SK-N-SH (cell line): ENCODE data around the gene KLK11. TPM values are rescaled to one million over a fixed set of nuclear protein-coding genes. Genes with fewer than 3 reads are reported as not detected.

Experiments used
- CTCF ChIA-PET: fragments of 300-600, 350-600 bp; formaldehyde crosslinking; extraction: SDS; loops from one replicate; lab custom pipeline; 2021; lab: Yijun Ruan, JAX
- POLR2A ChIA-PET: fragments of 350-600 bp; sonication (Branson Sonifier 250); formaldehyde crosslinking; extraction: SDS; loops from one replicate; lab custom pipeline; 2020; ENCODE audit warnings: antibody characterized with exemption, inconsistent platforms; lab: Yijun Ruan, JAX
- DNase-seq: peaks from one replicate; pipeline ENCODE4 v3.0.0; 2012
- H2AFZ ChIP-seq: fragments of 200-600 bp; sonication (generic); 2 replicates; pipeline ENCODE4 v1.8.1; 2016; ENCODE audit warnings: antibody characterized with exemption, mild to moderate bottlenecking, low read depth
- H3F3A ChIP-seq: fragments of 200-600 bp; sonication (generic); replicated peaks from 2 replicates; pipeline ENCODE3; 2016; ENCODE audit warnings: antibody characterized with exemption, mild to moderate bottlenecking; ENCODE audit not compliant: insufficient read depth
- H3K27ac ChIP-seq, 2 experiments: fragments of 200-500 bp in 1 of 2; fragments of 200-600 bp in 1 of 2; sonication (Bioruptor generic) in 1 of 2; sonication (generic), shearing (Covaris generic) in 1 of 2; 2 replicates each; pipeline versions ENCODE4 v1.5.1 to v1.6.1; 2014 to 2016; ENCODE audit warnings: low read depth in 2 of 2, inconsistent platforms in 1 of 2, low read length in 1 of 2, mild to moderate bottlenecking in 1 of 2, mixed read lengths in 1 of 2
- H3K27me3 ChIP-seq: fragments of 200-600 bp; sonication (generic), shearing (Covaris generic); 2 replicates; pipeline ENCODE4 v1.6.1; 2016; ENCODE audit warnings: mixed run types; ENCODE audit not compliant: insufficient read depth
- H3K36me3 ChIP-seq, 2 experiments: fragments of 200-500 bp in 1 of 2; fragments of 200-600 bp in 1 of 2; sonication (Bioruptor generic) in 1 of 2; sonication (generic) in 1 of 2; replicated peaks in 1 of 2; 2 replicates each; pipeline versions ENCODE3 to v1.5.1; 2014 to 2016; ENCODE audit warnings: low read length in 1 of 2, mild to moderate bottlenecking in 1 of 2; ENCODE audit not compliant: insufficient read depth in 2 of 2, control insufficient read depth in 1 of 2
- H3K4me1 ChIP-seq, 2 experiments: fragments of 200-500 bp in 1 of 2; fragments of 200-600 bp in 1 of 2; sonication (Bioruptor generic) in 1 of 2; sonication (generic), shearing (Covaris generic) in 1 of 2; 2 replicates each; pipeline versions ENCODE4 v1.5.1 to v1.6.1; 2014 to 2016; ENCODE audit warnings: low read depth in 1 of 2, low read length in 1 of 2, mixed run types in 1 of 2; ENCODE audit not compliant: insufficient read depth in 2 of 2, control insufficient read depth in 1 of 2
- H3K4me2 ChIP-seq: fragments of 200-600 bp; sonication (generic), shearing (Covaris generic); 2 replicates; pipeline ENCODE4 v1.6.1; 2017; ENCODE audit warnings: mixed run types
- H3K4me3 ChIP-seq, 2 experiments: fragments of 200-500 bp in 1 of 2; fragments of 200-600 bp in 1 of 2; sonication (Bioruptor generic) in 1 of 2; sonication (generic), shearing (Covaris generic) in 1 of 2; 2 replicates each; pipeline versions ENCODE4 v1.5.1 to v1.8.1; 2014 to 2016; ENCODE audit warnings: low read depth in 2 of 2, inconsistent platforms in 1 of 2, low read length in 1 of 2, mild to moderate bottlenecking in 1 of 2, mixed read lengths in 1 of 2, moderate library complexity in 1 of 2
- H3K79me2 ChIP-seq: fragments of 200-600 bp; sonication (generic); 2 replicates; pipeline ENCODE4 v1.8.1; 2017; ENCODE audit warnings: mild to moderate bottlenecking; ENCODE audit not compliant: insufficient read depth
- H3K9ac ChIP-seq: fragments of 200-600 bp; sonication (generic); 2 replicates; pipeline ENCODE4 v1.6.1; 2017; ENCODE audit warnings: mixed run types
- H3K9me2 ChIP-seq: fragments of 200-600 bp; sonication (generic); 2 replicates; pipeline ENCODE4 v1.6.1; 2017; ENCODE audit warnings: mixed run types
- H3K9me3 ChIP-seq: fragments of 200-600 bp; sonication (generic); 2 replicates; pipeline ENCODE4 v1.6.1; 2017; ENCODE audit warnings: mixed run types, mild to moderate bottlenecking, moderate library complexity
- H4K20me1 ChIP-seq: fragments of 200-600 bp; sonication (generic); 2 replicates; pipeline ENCODE4 v1.6.1; 2017; ENCODE audit warnings: mild to moderate bottlenecking, mixed run types; ENCODE audit not compliant: insufficient read depth
- CHD2 ChIP-seq: fragments of 150-350 bp; IDR thresholded peaks from 2 replicates; pipeline ENCODE4 v1.6.1; 2018; ENCODE audit warnings: low read length; ENCODE audit not compliant: partially characterized antibody
- CTCF ChIP-seq: fragments of 200-600 bp; sonication (generic); IDR thresholded peaks from 2 replicates; pipeline ENCODE4 v1.6.1; 2017; ENCODE audit warnings: antibody characterized with exemption, mild to moderate bottlenecking, moderate library complexity
- EP300 ChIP-seq, 2 experiments: IDR thresholded peaks; 2 replicates each; pipeline versions ENCODE4 v1.4.0 to v1.6.1; 2012; ENCODE audit warnings: borderline replicate concordance in 1 of 2, low read depth in 1 of 2, low read length in 1 of 2
- EZH2phosphoT487 ChIP-seq: fragments of 200-600 bp; sonication (generic); IDR thresholded peaks from 2 replicates; pipeline ENCODE4 v1.6.1; 2017; ENCODE audit warnings: low read depth, mixed run types, mild to moderate bottlenecking, antibody characterized with exemption, moderate library complexity, borderline replicate concordance
- FOSL2 ChIP-seq: IDR thresholded peaks from 2 replicates; pipeline ENCODE4 v1.4.0; 2012; ENCODE audit warnings: low read depth, mild to moderate bottlenecking, moderate library complexity, borderline replicate concordance
- FOXJ3 ChIP-seq: sonication (generic); formaldehyde crosslinking; IDR thresholded peaks from 2 replicates; pipeline ENCODE4 v1.5.1; 2020; ENCODE audit warnings: mild to moderate bottlenecking, missing genetic modification reagents
- FOXM1 ChIP-seq: IDR thresholded peaks from 2 replicates; pipeline ENCODE4 v1.4.0; 2012; ENCODE audit warnings: low read depth, mild to moderate bottlenecking
- GABPA ChIP-seq: IDR thresholded peaks from 2 replicates; pipeline ENCODE4 v1.4.0; 2012; ENCODE audit warnings: low read depth, mild to moderate bottlenecking
- MXI1 ChIP-seq: IDR thresholded peaks from 2 replicates; pipeline ENCODE4 v1.6.1; 2012; ENCODE audit warnings: mild to moderate bottlenecking, low read depth, low read length, improper control_type of control experiment
- NFIC ChIP-seq: IDR thresholded peaks from 2 replicates; pipeline ENCODE4 v1.4.0; 2012; ENCODE audit warnings: borderline replicate concordance
- NRF1 ChIP-seq: IDR thresholded peaks from 2 replicates; pipeline ENCODE4 v1.6.1; 2012; ENCODE audit warnings: low read depth, mild to moderate bottlenecking, low read length
- RCOR1 ChIP-seq: fragments of 150-350 bp; IDR thresholded peaks from 2 replicates; pipeline ENCODE4 v1.6.1; 2017; ENCODE audit warnings: antibody characterized with exemption, low read length
- RXRA ChIP-seq: IDR thresholded peaks from 2 replicates; pipeline ENCODE4 v1.4.0; 2012; ENCODE audit warnings: low read depth, mild to moderate bottlenecking, borderline replicate concordance
- SIN3A ChIP-seq: IDR thresholded peaks from 2 replicates; pipeline ENCODE4 v1.6.1; 2012; ENCODE audit warnings: low read depth, mild to moderate bottlenecking, low read length, moderate library complexity, borderline replicate concordance
- SMC3 ChIP-seq: IDR thresholded peaks from 2 replicates; pipeline ENCODE4 v1.6.1; 2012; ENCODE audit warnings: low read depth, low read length, improper control_type of control experiment
- TCF12 ChIP-seq: IDR thresholded peaks from 2 replicates; pipeline ENCODE4 v1.4.0; 2012
- YY1 ChIP-seq: IDR thresholded peaks from 2 replicates; pipeline ENCODE4 v1.4.0; 2012; ENCODE audit warnings: low read depth, mild to moderate bottlenecking
- WGBS: methylation state at CpG from one replicate; pipeline ENCODE4 v1.1.6; 2017; ENCODE audit warnings: low lambda C conversion rate; 5-methylcytosine and 5-hydroxymethylcytosine counted together
- polyA plus RNA-seq, 3 experiments: library from polyadenylated mRNA; depleted of rRNA; stranded (reverse); fragments of >200 nt; gene quantifications; 2 replicates each; pipeline ENCODE4 v1.2.3, GENCODE V29; 2012
- TF ChIP-seq, protein P1 (sequence below): IDR thresholded peaks from 2 replicates; pipeline ENCODE4 v1.4.0; 2012; ENCODE audit warnings: low read depth, borderline replicate concordance
- TF ChIP-seq, protein P2 (sequence below): IDR thresholded peaks from 2 replicates; pipeline ENCODE4 v1.4.0; 2012; ENCODE audit warnings: low read depth, borderline replicate concordance
- TF ChIP-seq, protein P3 (sequence below): fragments of 150-350 bp; IDR thresholded peaks from 2 replicates; pipeline ENCODE4 v1.6.1; 2016; ENCODE audit warnings: mild to moderate bottlenecking, low read depth, low read length

The KLK11 gene
- polyA plus RNA-seq, 1 of the 3 experiments (the other 2 are of a cell fraction): not detected

DNA sequence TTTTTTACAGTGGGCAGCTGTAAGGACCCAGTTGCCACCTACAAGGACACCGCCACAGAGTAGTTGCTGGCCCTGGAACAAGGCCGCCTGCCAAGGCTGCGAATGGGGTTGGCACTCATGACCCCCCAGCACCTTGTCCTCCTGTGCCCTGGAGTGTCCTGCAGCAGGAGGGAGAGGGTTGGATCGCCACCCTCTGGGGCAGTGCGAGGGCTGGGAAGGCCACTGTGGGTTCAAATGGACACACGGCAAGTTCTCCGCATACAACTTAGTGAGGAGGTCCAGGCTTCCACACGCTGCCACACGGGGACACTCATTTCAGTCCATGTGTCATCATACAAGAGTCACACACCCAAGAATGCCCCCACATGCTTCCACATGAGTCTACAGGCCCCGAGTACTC, 26.0 kb downstream of the KLK11 start:
- H3K9ac ChIP-seq: no peak overlapping the region
- TF ChIP-seq FOSL2 (no peak), MXI1 (no peak), CHD2 (no peak), GABPA (no peak), SIN3A (no peak), RXRA (no peak), EZH2phosphoT487 (no peak), SMC3 (no peak), NRF1 (no peak), RCOR1 (no peak), YY1 (no peak), TCF12 (no peak), FOXJ3 (no peak), FOXM1 (no peak), NFIC (no peak), EP300 (IDR thresholded peaks at IDR 0.05; ENCODE audit: borderline replicate concordance in 1 of 2, low read depth in 1 of 2, low read length in 1 of 2) (no peak), CTCF (no peak)
- TF ChIP-seq, protein P1, sequence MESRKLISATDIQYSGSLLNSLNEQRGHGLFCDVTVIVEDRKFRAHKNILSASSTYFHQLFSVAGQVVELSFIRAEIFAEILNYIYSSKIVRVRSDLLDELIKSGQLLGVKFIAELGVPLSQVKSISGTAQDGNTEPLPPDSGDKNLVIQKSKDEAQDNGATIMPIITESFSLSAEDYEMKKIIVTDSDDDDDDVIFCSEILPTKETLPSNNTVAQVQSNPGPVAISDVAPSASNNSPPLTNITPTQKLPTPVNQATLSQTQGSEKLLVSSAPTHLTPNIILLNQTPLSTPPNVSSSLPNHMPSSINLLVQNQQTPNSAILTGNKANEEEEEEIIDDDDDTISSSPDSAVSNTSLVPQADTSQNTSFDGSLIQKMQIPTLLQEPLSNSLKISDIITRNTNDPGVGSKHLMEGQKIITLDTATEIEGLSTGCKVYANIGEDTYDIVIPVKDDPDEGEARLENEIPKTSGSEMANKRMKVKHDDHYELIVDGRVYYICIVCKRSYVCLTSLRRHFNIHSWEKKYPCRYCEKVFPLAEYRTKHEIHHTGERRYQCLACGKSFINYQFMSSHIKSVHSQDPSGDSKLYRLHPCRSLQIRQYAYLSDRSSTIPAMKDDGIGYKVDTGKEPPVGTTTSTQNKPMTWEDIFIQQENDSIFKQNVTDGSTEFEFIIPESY: no peak
- TF ChIP-seq, protein P2, sequence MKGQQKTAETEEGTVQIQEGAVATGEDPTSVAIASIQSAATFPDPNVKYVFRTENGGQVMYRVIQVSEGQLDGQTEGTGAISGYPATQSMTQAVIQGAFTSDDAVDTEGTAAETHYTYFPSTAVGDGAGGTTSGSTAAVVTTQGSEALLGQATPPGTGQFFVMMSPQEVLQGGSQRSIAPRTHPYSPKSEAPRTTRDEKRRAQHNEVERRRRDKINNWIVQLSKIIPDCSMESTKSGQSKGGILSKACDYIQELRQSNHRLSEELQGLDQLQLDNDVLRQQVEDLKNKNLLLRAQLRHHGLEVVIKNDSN: no peak
- TF ChIP-seq, protein P3, sequence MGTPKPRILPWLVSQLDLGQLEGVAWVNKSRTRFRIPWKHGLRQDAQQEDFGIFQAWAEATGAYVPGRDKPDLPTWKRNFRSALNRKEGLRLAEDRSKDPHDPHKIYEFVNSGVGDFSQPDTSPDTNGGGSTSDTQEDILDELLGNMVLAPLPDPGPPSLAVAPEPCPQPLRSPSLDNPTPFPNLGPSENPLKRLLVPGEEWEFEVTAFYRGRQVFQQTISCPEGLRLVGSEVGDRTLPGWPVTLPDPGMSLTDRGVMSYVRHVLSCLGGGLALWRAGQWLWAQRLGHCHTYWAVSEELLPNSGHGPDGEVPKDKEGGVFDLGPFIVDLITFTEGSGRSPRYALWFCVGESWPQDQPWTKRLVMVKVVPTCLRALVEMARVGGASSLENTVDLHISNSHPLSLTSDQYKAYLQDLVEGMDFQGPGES: no peak
- H3K9me3 ChIP-seq: no peaks in the 10 kb centered on the region
- no peaks in the 10 kb centered on the region for H3K9me2 ChIP-seq
- H3K4me2 ChIP-seq: no peak overlapping the region
- no peaks in the 10 kb centered on the region for H4K20me1 ChIP-seq
- no peaks in the 10 kb centered on the region for H3K36me3 ChIP-seq
- ChIA-PET POLR2A (no interaction called here), CTCF (interaction anchor here (0.8 kb wide), 1 partner anchor 16 kb away, joined by 3 read pairs; no protein-coding TSS in a partner anchor)
- 11% methylated on average over 6 of the region's 10 CpGs for WGBS
- no peaks in the 10 kb centered on the region for H3F3A ChIP-seq
- no peak for DNase-seq
- H3K79me2 ChIP-seq: no peaks in the 10 kb centered on the region
- no peak overlapping the region for H3K4me3 ChIP-seq
- H3K27ac ChIP-seq: no peak overlapping the region
- H3K4me1 ChIP-seq: no peaks in the 10 kb centered on the region
- no peak overlapping the region for H2AFZ ChIP-seq
- H3K27me3 ChIP-seq: peaks cover 20% of the 10 kb centered on the region; the same call in 1 of the 2 replicates
